Measurements from ENCODE around the gene TPST1.

DNA sequence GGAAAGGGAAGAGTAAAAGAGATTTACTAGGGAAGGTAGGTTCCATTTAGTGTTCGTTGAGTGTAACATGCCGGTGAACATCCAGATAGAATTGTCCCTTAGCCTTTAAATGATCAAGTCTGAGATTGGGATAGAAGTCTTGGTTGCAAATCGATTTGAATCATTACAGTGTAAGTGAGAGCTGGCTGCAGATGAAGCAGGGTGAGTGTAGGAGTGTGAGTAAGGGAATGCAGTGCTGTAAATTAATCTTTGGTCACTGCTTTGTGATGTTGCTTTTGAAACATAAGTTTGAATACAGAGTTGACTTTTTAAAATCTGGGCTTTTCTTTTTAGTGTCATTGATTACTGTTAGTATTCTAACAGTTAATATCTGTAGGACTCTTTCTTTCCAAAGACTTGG, 16.3 kb downstream of the TPST1 start:
- TF ChIP-seq, protein P1, sequence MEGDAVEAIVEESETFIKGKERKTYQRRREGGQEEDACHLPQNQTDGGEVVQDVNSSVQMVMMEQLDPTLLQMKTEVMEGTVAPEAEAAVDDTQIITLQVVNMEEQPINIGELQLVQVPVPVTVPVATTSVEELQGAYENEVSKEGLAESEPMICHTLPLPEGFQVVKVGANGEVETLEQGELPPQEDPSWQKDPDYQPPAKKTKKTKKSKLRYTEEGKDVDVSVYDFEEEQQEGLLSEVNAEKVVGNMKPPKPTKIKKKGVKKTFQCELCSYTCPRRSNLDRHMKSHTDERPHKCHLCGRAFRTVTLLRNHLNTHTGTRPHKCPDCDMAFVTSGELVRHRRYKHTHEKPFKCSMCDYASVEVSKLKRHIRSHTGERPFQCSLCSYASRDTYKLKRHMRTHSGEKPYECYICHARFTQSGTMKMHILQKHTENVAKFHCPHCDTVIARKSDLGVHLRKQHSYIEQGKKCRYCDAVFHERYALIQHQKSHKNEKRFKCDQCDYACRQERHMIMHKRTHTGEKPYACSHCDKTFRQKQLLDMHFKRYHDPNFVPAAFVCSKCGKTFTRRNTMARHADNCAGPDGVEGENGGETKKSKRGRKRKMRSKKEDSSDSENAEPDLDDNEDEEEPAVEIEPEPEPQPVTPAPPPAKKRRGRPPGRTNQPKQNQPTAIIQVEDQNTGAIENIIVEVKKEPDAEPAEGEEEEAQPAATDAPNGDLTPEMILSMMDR (IDR thresholded peaks at IDR 0.05), result no peak
- TF ChIP-seq EP300 (IDR thresholded peaks at IDR 0.05), result no peak
- TF ChIP-seq POLR2A (IDR thresholded peaks at IDR 0.05), result no peak
